ENCODE data around the gene GALNT4.

The GALNT4 gene

GRCh38 chr12:89490922-89491321, 33.7 kb downstream of the GALNT4 start:
- DNase-seq, result no peak

DNA sequence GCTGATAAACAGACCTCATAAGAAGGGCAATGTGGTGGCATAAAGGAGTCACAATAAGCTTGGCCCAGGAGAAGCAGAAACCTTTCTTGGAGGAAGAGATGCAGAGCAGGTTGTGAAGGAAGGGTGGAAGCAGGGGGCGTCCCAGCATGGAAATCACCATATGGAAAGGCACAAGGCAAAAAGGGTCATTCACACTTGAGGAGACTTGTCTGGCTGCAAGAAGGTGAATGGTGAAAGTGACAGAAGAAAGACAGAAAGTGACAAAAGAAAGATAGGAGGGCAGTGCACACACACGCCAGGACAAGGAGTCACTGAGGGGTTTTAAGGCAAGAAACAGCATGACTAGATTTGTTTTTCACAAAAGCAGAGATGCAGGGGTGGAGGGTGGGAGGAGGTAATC, 38.3 kb downstream of the GALNT4 start:
- DNase-seq, result no peak

DNA sequence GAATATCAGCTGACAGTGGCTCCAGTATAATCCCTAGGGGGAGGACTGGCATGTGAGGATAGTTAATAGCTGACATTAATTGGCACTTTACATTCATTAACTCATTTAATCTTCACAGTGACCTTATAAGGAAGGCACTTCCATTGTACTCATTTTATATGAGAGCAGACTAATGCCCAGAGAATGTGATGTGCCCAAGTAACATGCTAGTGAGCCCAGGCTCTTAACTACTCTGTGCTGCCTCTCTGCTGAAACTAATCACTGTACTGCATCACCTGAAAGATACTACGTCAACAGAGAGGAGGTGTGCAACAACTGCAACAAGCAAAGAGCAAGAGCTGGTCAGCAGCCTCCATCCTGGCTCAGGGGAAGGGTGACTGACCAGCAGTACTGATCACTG, 40.1 kb downstream of the GALNT4 start:
- no peak for DNase-seq

GRCh38 chr12:89481213-89481914, 43.2 kb downstream of the GALNT4 start:
- DNase-seq, result no peak

- no peak for DNase-seq
These were observed 44.6 kb downstream of the GALNT4 start for GRCh38 chr12:89479982-89480381.

DNA sequence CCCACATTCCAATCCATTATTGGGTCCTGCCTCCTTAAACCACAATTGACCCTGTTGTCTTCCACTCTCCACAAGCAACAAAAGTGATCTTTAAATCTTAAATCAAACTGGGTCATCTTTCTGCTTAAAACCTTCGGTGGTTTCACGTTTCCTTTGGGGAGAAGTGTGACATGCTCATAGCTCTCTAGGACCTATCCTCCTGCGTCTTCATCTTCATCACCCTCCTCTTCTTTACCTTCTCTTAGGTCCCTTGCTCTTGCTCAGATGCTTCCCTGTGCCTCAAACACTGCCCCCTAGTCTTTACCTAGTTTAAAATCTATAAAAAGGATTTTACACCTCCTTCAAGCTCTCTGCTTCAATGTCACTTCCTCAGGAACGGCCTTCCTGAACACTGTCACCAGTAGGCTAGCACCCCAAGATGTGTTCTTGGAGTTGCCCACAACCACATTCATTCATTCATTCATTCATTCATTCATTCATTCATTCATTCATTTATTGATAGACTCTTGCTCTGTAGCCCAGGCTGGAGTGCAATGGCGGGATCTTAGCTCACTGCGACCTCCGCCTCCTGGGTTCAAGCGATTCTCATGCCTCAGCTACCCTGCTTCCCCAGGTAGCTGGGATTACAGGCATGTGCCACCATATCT, 46.8 kb downstream of the GALNT4 start:
- no peak for DNase-seq

DNA sequence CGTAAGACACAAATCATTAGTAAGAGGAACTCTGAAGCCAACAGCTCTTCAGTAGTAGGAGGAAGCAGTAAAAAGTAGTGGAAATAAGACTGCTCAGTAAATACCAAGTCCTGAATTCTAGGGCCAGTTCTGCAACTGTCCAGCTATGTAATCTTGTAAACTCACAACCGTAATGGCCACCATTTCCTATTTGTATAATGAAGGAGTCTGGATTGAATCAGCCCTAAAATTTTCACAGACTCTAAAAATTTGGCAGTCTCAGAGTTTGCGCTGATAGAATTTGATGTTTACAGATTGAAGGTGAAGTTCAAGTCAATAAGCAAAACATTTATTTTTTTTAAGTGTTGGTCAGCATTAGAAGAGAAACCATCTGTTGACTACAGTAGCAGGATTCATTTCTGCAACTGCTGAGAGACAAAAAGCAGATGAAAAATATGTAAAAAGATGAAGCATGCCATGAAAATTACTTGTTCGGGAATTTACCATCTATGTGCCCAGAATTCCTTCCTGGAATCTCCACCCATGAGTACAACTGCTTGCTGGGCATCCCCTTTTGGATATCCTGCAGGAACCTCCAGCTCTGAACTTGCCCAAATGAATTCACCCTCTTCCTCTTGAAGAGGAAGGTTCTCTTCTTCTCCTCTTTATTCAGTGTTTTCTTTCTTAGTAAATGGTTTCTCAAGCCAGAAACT, 47.5 kb downstream of the GALNT4 start:
- DNase-seq, result no peak

DNA sequence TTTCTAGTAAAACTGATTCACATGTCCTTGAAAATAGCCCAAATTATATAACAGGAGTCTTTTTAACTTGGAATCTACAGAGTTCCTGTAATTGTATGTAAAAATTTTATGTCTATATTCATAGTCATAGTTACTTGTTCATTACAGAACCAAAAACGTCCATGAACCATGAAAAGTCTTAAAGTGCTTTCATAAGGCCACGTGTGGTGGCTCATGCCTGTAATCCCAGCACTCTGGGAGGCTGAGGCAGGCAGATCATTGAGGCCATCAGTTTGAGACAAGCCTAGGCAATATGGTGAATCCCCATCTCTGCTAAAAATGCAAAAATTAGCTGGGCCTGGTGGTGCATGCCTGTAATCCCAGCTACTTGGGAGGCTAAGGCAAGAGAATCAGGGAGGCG, 48.4 kb downstream of the GALNT4 start:
- no peak for DNase-seq

DNA sequence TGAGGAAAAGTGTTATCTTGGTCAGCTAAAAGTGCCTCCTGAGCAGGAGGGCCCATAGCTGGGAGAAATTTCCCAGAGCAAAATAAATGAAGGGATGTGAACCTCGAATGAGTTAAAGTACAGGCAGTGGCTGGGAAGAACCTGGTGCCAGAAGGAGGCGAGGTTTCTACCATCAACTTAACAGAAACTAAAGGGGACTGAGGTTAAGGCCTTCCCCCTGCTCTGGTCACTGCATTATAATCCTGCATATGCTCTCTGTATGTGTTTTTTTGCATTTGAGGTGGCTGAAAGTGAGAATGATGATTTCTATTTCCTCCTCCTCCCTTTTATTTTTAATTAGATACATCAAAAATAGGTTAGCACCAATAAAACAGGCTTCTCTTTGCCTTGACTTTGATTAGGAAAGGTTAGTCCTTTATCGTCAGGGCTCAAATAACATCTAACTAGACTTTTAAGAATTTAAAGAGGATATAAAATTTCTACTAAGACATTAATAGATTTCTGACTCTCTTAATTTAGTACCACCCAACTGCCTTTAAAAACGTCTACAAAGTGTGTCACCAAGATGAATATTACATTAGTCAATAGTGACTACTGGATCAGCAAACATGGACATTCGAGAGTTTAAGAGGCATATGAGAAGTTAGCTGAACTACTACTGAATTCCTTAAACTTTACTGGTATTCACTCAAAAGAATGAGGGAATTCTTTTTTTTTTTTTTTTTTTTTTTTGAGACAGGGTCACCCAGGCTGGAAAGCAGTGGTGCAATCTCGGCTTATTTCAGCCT, 49.2 kb downstream of the GALNT4 start:
- no peak for DNase-seq

DNA sequence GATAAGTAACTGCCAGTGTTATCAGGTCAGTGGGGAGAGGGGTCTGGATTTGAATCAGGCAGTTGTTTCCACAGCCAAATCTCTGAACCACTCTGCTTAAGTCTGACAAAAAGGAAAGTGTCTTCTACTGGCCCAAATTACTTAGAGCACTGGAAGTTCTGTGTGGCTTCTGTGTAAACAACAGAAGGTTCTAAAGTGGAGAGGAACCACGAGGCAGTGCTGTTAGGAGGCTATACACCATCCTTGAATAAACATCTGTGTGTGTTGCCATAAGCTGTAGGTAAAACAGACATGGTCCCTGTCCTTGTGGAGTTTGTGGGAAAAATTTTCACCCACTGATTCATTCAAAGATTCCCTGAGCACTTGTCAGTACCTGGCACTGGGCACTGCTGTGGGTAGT, 50.0 kb downstream of the GALNT4 start:
- DNase-seq, result no peak

Data from GDM1 (cell line).